Cardiac muscle cell (in vitro differentiated cells and primary cell): Measurements from ENCODE around the gene RFX2. TPM values are rescaled to one million over a fixed set of nuclear protein-coding genes. Genes with fewer than 3 reads are reported as not detected.

Experiments
- DNase-seq, 2 donors: peaks; one replicate each; pipeline versions ENCODE4 v3.0.0 to v3.0.0-alpha.2; 2010 to 2017; ENCODE audit warnings: low read depth in 1 of 2, low spot score in 1 of 2
- H3K27ac ChIP-seq: fragments of 200-600 bp; sonication (generic); 2 replicates; pipeline ENCODE4 v1.5.1; 2016
- H3K27me3 ChIP-seq: fragments of 200-600 bp; sonication (generic); 2 replicates; pipeline ENCODE4 v1.6.0; 2016; ENCODE audit warnings: control low read depth
- H3K36me3 ChIP-seq: fragments of 200-600 bp; sonication (generic); 2 replicates; pipeline ENCODE4 v1.5.1; 2016; ENCODE audit warnings: control low read depth
- H3K4me1 ChIP-seq: fragments of 200-600 bp; sonication (generic); 2 replicates; pipeline ENCODE4 v1.8.1; 2017; ENCODE audit warnings: low read depth, mild to moderate bottlenecking, mixed run types
- H3K4me3 ChIP-seq: fragments of 200-600 bp; sonication (generic); 2 replicates; pipeline ENCODE4 v1.5.1; 2016; ENCODE audit warnings: mild to moderate bottlenecking
- H3K9me3 ChIP-seq: fragments of 200-600 bp; sonication (generic); 2 replicates; pipeline ENCODE4 v1.5.1; 2017; ENCODE audit warnings: low read depth, mild to moderate bottlenecking, control low read depth
- CTCF ChIP-seq: IDR thresholded peaks from 2 replicates; pipeline ENCODE4 v1.5.1; 2012; ENCODE audit warnings: low read depth, mild to moderate bottlenecking, low read length
- polyA plus RNA-seq: library from polyadenylated mRNA; unstranded; fragments of >200 nt; fragmentation: Nextera tagmentation; extraction: Ambion mirVana; gene quantifications from 2 replicates; pipeline ENCODE4 v1.2.1, GENCODE V29; 2016
- total RNA-seq: library from RNA; depleted of rRNA; stranded (reverse); fragments of >200 nt; gene quantifications from 2 replicates; pipeline ENCODE4 v1.2.3, GENCODE V29; 2016

The RFX2 gene
- total RNA-seq (2.9 and 3.0 TPM in 2 replicates), polyA plus RNA-seq (3.9 and 7.7 TPM in 2 replicates)

- TF ChIP-seq CTCF, result no peak
- Histone ChIP-seq H3K27ac (no peak within 1 kb of the TSS), H3K4me1 (peaks cover 8% of the 10 kb centered on the region), H3K27me3 (peaks cover 25% of the 10 kb centered on the region), H3K9me3 (no peaks in the 10 kb centered on the region), H3K4me3 (peak within 1 kb of the TSS; percentile 53), H3K36me3 (no peaks in the 10 kb centered on the region)
- DNase-seq, result peak; percentile 99 to 100
These were observed at the start of gene RFX2 for GRCh38 chr19:6110360-6110977. TSS of gene RFX2 (minus strand) at chr19:6110500. CDS start at chr19:6047496, 63,004 bp downstream.

- Histone ChIP-seq H3K4me3 (no peak overlapping the region), H3K9me3 (no peaks in the 10 kb centered on the region), H3K27ac (no peak overlapping the region), H3K36me3 (no peaks in the 10 kb centered on the region), H3K27me3 (no peaks in the 10 kb centered on the region), H3K4me1 (no peaks in the 10 kb centered on the region)
- no peak for DNase-seq
- TF ChIP-seq CTCF, result no peak
These were observed 45.7 kb upstream of the RFX2 start for GRCh38 chr19:6156033-6156432.

GRCh38 chr19:6150289-6150688 lies 40.0 kb upstream of the RFX2 start:
- Histone ChIP-seq H3K36me3 (no peaks in the 10 kb centered on the region), H3K9me3 (no peaks in the 10 kb centered on the region), H3K4me3 (no peak overlapping the region), H3K27ac (no peak overlapping the region), H3K4me1 (no peaks in the 10 kb centered on the region), H3K27me3 (no peaks in the 10 kb centered on the region)
- DNase-seq, result no peak
- TF ChIP-seq CTCF, result no peak

- DNase-seq, result no peak
- H3K4me1 ChIP-seq, result no peaks in the 10 kb centered on the region
- H3K27ac ChIP-seq, result no peak overlapping the region
- H3K36me3 ChIP-seq, result no peaks in the 10 kb centered on the region
- no peak overlapping the region for H3K4me3 ChIP-seq
- H3K27me3 ChIP-seq, result no peaks in the 10 kb centered on the region
- H3K9me3 ChIP-seq, result no peaks in the 10 kb centered on the region
- no peak for TF ChIP-seq CTCF
These were observed 30.9 kb upstream of the RFX2 start for GRCh38 chr19:6141217-6141616.

GRCh38 chr19:6138511-6138910 lies 28.2 kb upstream of the RFX2 start:
- no peaks in the 10 kb centered on the region for H3K36me3 ChIP-seq
- H3K4me1 ChIP-seq, result no peaks in the 10 kb centered on the region
- no peak overlapping the region for H3K4me3 ChIP-seq
- no peak for TF ChIP-seq CTCF
- no peak overlapping the region for H3K27ac ChIP-seq
- H3K9me3 ChIP-seq, result no peaks in the 10 kb centered on the region
- no peaks in the 10 kb centered on the region for H3K27me3 ChIP-seq
- DNase-seq, result no peak

- no peak for TF ChIP-seq CTCF
- no peaks in the 10 kb centered on the region for H3K27me3 ChIP-seq
- DNase-seq, result no peak
- H3K27ac ChIP-seq, result no peak overlapping the region
- no peaks in the 10 kb centered on the region for H3K36me3 ChIP-seq
- H3K4me3 ChIP-seq, result no peak overlapping the region
- H3K4me1 ChIP-seq, result no peaks in the 10 kb centered on the region
- H3K9me3 ChIP-seq, result no peaks in the 10 kb centered on the region
These were observed 27.8 kb upstream of the RFX2 start for GRCh38 chr19:6138066-6138465.
